Sciatic nerve (tissue), 2 donors: ENCODE data around the gene PTPRT. TPM values are rescaled to one million over a fixed set of nuclear protein-coding genes. Genes with fewer than 3 reads are reported as not detected.

Source experiments
- ATAC-seq: fragments of 200-7000 bp; cut with Tn5 transposase; one replicate; pipeline ENCODE4 v1.9.1; 2020; ENCODE audit warnings: mild to moderate bottlenecking, moderate library complexity
- DNase-seq: peaks from one replicate; pipeline ENCODE4 v3.0.0-alpha.2; 2020; ENCODE audit warnings: low spot score
- intact Hi-C: fragments of 100-400 bp; cut with DNase I; formaldehyde crosslinking; loops from one replicate; pipeline ENCODE4 v1.14.2; 2022
- total RNA-seq: library from RNA; stranded (reverse); fragmentation: NEBNext Ultra II Directional; extraction: Animal tissue kit (Norgen Biotek cat#: 25700); gene quantifications from one replicate; pipeline ENCODE4 v1.2.1, GENCODE V29; 2021
- donor health status: DM: no; HTN: no; CAD: no.
- donor health status: DM: no; HTN: no; CAD: no.

PTPRT gene
- total RNA-seq, 1 donor from 2014 or later = 0.45 TPM

DNA sequence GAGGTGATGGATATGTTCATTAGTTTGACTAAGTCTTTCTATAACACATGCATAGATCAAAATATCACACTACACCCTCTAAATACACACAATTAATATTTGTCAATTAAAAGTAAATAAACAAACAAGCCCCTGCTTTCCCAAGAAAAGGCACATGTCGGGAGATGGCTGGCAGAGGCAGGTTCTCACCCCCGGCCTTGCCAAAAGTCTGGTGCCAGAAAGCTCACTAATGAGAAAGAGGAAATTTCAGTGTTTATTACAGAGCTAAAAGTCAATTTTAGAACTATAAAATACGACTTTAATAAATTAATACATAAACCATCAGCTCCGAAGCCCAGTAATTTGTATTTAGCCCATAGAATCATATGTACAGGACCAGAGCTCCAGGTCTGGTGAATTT, 404.7 kb downstream of the PTPRT start:
- ATAC-seq = no peak
- intact Hi-C loops = no loop called here
- DNase-seq = no peak

DNA sequence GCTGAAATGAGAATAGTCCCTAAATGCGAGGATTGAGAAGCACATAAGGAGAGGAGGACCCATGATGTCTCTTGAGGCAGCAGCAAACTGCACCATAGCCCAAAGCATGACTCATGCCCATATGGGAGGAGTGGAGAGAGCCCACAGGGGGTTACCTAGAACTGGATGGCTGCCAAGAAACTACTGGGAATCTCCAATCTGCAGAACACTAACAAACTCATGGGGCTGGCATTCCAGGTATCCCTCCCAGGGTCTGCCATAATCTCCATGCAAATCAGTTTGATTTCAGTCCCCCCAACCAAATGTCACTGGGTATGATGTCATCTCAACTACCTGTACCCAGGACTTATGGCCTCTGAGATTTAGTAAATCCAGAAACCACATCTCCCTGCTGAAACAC, 410.5 kb downstream of the PTPRT start:
- intact Hi-C loops = no loop called here
- no peak for DNase-seq
- no peak for ATAC-seq

- intact Hi-C loops = no loop called here
- ATAC-seq (no peak), DNase-seq (no peak)
Measured at GRCh38 chr20:42775866-42776265, 413.8 kb downstream of the PTPRT start.

DNA sequence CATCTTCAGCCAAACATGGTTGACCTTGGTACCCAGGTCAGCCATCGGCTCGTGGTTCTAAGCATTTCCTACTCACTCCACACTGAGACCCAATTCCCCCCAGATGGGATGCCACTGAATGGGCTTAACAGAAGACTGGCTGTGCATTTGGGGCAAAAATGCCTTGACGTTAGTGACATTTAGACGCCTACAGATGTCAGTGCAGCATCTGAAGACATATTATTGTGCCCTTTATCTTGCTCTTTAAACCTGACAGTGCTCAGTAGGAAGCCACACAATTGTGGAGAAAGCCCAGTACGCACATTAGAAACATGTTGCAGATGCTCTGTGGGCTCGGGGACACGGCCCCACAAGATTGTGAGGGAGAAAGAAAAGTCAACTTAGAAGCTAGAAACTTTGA, 414.7 kb downstream of the PTPRT start:
- DNase-seq (no peak), ATAC-seq (no peak)
- intact Hi-C loops = no loop called here

- DNase-seq (no peak), ATAC-seq (no peak)
- intact Hi-C loops = no loop called here
Measured at GRCh38 chr20:42763015-42763414, 426.7 kb downstream of the PTPRT start.

DNA sequence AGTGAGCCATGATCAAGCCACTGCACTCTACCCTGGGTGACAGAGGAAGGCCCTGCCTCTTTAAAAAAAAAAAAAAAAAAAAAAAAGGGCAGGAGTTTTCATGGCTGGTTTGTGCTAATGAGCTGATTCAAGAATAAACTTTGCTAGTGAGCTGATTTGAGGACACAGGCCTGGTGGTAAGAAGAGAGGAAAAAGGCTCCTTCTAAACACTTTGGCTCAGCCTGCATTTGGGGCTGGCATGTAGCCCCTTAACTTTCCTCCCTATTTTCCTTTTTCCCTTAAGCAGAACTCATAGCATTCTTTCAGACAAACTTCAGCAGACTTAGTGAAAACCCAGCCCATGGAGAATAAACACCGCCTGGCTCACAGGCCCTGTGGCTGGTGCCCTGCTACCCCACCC, 432.7 kb downstream of the PTPRT start:
- no peak for DNase-seq
- no peak for ATAC-seq
- intact Hi-C loops = no loop called here

- ATAC-seq (peak; percentile 67), DNase-seq (no peak)
- intact Hi-C loops = no loop called here
Measured at GRCh38 chr20:42754706-42755105, 435.0 kb downstream of the PTPRT start.

- no peak for DNase-seq
- ATAC-seq = no peak
- intact Hi-C loops = no loop called here
Measured at GRCh38 chr20:42752620-42753019, 437.1 kb downstream of the PTPRT start.

DNA sequence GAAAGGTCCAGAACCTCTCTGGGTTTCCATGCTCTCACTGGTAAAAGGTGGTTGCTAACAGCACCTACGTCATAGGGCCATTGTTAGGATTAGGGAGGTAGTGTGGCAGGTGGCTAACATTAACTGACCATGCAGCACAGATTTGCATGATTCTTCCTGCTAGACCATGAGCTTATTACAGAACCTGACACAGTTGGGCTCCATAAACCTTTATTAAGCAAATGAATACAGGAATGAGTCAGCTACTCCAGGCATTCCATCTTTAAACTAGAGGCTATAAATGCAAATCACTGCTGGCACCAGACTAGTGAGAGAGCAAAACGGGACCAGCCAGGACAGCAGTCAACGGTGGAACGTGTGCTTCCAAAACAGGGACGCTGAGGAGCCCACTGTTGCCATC, 440.1 kb downstream of the PTPRT start:
- ATAC-seq = no peak
- intact Hi-C loops = no loop called here

DNA sequence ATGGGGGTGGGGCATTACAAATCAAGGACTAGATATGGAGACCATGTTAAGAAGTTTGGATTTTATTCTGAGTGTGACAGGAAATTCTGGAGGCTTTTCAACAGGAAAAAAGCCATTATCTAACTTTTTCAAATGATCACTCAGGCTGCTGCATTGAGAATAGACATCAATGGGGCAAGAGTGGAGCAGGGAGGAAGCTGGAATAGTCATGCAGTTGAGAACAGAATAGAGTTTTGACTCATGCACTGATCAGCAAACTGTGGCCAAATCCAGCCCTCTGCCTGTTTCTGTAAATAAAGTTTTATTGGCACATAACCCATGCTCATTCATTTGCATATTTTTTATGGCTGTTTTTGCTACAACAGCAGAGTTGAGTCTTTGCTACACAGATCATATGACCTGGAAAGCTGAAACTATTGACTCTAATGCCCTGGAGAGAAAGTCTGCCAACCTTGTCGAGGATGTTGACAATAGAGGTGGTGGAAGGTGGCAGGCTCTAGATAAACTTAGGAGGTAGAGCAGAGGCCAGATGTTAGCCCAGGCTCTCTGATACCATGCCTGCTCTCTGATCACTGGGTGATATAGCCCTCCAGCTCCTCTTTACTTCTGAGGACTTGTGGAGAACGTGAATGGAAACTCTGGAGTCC, 441.8 kb downstream of the PTPRT start:
- intact Hi-C loops = no loop called here
- no peak for ATAC-seq
- DNase-seq = no peak

More for the DNA sequence above, 440.1 kb downstream of the PTPRT start:
- no peak for DNase-seq

- ATAC-seq (no peak), DNase-seq (no peak)
- intact Hi-C loops = no loop called here
Measured at GRCh38 chr20:42744756-42745465, 444.8 kb downstream of the PTPRT start.

GRCh38 chr20:42742926-42743325, 446.8 kb downstream of the PTPRT start:
- ATAC-seq = no peak
- no peak for DNase-seq
- intact Hi-C loops = no loop called here

DNA sequence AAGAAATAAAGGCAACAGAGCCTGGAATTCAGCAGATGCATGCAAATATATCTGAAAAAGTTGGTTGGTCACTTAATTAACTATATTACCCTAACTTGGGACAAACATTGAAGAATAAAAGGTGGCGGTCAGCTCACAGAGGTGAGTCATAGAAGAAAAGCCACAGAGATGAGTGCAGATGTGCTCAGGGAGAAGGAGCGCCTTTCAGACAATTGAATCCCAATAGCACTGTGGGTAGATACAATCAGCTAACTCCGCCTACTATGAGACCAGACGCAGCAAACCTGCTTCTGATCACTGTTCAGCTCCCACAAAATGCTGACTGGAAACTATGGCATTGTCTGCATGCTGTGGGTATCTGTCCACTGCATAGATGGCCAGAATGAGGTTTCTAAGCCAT, 447.8 kb downstream of the PTPRT start:
- no peak for ATAC-seq
- no peak for DNase-seq
- intact Hi-C loops = no loop called here

DNA sequence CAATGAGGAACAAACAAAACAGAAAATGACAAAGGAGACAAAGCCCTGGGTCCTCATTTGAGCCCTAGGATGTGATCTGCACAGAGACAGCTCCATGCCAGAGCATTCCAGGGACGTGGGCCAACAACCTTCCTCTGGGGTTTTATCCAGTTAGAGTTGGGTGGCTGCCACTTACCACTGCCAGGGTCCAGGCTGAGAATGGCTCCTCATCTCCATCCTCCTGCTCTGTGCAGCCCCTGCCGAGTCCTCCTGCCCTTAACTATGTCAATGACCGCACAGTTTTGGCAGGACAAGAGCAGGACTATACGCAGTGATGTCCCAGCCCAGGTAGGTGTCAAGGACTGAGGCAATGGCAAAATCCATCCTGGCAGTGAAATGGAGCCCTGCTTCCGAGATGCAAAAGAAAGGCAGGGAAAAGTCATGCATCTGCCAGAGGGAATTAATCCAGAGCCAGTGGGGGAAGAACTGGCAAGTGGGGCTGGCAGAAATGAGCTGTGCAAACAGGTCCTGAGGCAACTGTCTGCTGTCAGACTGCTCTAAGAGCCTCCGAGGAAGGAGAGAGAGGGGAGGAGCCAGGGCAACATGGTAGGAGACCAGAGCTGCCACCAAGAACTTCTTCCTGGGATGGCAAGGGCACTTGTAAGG, 449.4 kb downstream of the PTPRT start:
- DNase-seq (no peak), ATAC-seq (no peak)
- intact Hi-C loops = no loop called here

- intact Hi-C loops = no loop called here
- no peak for ATAC-seq
- no peak for DNase-seq
Measured at GRCh38 chr20:42739683-42740082, 450.0 kb downstream of the PTPRT start.

DNA sequence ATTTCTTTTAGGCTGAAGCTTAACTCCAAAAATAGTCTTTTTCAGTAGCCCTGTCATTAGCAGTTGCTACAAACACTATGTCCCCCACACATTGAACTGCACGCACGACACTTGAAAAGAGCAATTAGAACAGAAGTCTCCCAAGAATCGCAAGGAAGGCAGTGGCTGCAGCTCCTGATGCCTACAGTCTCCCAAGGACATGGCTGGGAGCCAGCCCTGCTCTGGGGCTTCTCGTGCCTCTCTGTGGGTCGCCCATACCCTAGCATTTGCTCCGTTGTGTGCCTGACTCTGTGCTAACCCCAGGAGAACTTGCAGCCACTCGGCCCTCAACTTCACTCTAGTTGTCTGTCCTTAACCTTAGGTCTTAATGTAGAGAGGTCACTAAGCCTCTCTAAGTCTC, 454.2 kb downstream of the PTPRT start:
- intact Hi-C loops = no loop called here

DNA sequence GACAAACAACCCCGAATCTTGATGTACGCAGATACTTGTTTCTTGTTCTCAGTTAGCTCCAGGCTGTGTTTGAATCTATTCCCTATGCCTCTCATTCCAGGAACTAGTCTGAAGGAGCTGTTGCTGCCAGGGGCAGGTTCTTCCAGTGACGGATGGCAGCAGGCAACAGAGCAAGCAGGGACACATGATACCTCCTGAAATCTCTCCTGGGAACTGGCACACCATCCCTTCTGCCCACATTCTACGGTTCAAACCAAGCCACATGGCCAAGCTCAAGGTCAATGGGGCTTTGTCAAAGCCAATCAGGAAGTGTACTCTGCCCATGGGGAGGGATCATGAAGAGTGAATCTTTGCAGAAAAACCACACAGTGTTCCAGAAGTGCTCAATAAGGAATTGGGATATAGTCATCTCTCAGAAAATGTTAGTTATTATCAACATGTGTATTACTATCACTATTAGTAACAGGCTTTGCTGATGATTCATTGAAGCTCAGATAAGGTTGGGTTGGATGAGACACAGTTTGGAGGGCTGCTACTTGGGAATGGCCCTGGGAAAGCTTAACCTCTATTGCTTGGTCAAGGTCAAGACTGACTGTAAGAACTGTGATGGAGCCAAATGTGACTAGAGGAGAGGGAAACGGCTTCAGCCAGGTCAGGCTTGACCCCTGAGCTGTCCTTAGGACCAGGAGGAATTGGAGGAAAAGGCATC, 454.9 kb downstream of the PTPRT start:
- DNase-seq (no peak), ATAC-seq (peak; percentile 75)
- intact Hi-C loops = no loop called here

More for the DNA sequence above, 454.2 kb downstream of the PTPRT start:
- DNase-seq = no peak
- ATAC-seq = no peak

DNA sequence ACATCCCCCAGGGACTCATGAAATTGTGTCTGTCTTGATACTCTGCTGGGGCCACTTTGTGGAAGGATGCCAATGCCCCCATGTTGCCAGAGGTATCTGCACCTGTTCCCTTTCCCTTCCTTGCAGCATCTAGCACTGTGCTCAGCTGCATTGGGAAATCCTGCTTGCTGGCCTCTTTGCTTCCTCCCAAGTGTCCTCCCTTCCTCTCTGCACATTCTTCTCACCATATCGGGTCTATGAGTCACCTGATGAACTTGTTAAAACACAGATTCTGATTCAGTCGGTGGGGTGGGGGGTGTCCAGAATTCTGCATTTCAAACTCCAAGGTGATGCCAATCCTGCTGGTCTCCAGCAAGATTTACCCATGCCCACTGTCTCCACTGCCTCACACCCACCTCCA, 467.8 kb downstream of the PTPRT start:
- no peak for ATAC-seq
- DNase-seq = no peak
- intact Hi-C loops = no loop called here

- intact Hi-C loops = no loop called here
- DNase-seq = no peak
- no peak for ATAC-seq
Measured at GRCh38 chr20:42714298-42715141, 475.2 kb downstream of the PTPRT start.
